ENCODE data around the gene CACNA1B.

CACNA1B gene

DNA sequence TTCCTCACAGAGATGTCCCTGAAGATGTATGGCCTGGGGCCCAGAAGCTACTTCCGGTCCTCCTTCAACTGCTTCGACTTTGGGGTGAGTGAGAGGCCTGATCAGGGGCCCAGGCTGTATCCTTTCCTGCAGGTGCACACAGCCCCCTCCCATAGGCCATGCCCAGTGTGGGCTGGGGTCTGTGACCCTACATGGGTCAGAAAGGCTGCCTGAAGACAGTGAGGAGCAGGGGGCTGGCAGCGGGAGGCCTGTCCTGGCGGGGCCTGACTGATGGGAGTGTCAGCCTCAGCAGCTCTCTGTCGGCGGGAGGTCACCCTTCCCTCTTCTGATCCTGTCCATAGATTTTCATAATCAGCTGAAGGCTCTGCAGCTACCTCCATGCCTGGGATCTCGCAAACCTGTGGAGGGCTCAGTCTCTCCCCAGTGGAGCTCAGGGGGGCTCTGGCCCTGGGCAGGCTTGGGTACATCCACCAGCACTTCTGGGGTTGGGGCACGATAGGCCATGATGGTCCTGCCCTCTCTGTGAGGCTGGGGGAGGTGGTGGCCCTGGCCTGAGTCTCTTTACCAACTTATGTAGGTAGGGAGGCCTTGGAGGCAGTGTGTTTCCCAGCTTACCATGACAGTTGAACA, 98.5 kb downstream of the CACNA1B start:
- FAIRE-seq (no peak), DNase-seq (ENCODE audit: insufficient read length, low spot score) (no peak)

DNA sequence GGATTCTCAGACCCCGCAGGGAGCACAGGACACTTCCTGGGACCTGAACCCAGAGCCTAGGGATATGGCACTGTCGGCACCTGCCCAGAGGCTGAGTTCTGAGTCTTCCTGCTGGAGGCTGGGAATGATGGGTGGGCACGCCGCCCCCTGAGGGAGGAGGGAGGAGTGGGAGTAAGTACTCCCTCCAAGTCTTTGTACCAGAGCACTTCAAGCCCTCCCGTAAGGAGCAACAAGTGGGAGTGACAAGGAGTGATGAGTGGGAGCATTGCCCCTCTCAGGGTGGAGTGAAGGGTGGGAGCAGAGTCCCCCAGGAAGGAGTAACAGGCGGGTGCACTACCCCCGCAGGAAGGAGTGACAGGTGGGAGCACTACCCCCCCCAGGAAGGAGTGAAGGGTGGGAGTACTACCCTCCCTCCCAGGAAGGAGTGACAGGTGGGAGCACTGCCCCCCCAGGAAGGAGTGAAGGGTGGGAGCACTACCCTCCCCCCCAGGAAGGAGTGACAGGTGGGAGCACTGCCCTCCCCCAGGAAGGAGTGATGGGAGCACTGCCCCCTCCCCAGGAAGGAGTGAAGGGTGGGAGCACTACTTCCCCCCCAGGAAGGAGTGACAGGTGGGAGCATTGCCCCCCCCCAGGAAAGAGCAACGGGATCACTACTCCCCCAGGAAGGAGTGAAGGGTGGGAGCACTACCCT, 100.1 kb downstream of the CACNA1B start:
- FAIRE-seq (no peak), DNase-seq (ENCODE audit: insufficient read length, low spot score) (no peak)

DNA sequence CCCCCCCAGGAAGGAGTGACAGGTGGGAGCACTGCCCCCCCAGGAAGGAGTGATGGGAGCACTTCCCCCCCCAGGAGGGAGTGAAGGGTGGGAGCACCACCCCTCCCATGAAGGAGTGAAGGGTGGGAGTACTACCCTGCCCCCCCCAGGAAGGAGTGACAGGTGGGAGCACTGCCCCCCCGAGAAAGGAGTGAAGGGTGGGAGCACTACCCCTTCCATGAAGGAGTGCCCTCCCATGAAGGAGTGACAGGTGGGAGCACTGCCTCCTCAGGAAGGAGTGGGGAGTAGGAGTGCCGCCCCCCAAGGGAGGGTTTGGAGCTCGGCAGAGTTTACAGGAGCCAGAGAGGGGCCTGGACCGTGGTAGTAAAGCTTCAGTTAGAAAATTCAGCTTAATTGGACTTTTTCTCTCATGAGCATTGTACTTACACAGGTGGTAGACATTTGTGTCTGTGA, 100.7 kb downstream of the CACNA1B start:
- FAIRE-seq (no peak), DNase-seq (ENCODE audit: insufficient read length, low spot score) (no peak)

- peak; percentile 18 for DNase-seq (ENCODE audit: insufficient read length, low spot score)
- no peak for FAIRE-seq
Measured at GRCh38 chr9:137982200-137982599, 104.6 kb downstream of the CACNA1B start.

DNA sequence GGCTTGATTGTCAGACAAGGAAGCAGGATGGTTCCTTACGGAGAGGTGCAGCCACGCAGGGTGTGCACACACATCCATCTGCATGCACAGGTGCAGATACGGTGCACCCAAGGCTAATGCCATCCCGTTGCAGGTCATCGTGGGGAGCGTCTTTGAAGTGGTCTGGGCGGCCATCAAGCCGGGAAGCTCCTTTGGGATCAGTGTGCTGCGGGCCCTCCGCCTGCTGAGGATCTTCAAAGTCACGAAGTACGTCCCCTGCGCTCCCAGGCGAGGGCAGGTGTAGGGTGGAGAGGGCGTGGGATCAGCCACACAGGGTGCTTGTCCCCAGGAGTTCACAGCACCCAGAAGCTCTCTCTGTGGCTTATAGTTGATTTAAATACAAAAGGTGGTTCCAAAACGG, 106.4 kb downstream of the CACNA1B start:
- DNase-seq (ENCODE audit: insufficient read length, low spot score) (no peak), FAIRE-seq (no peak)

- DNase-seq (ENCODE audit: insufficient read length, low spot score) (no peak), FAIRE-seq (no peak)
Measured at GRCh38 chr9:137984520-137985257, 107.1 kb downstream of the CACNA1B start.

- DNase-seq (ENCODE audit: insufficient read length, low spot score) (no peak), FAIRE-seq (no peak)
Measured at GRCh38 chr9:137985637-137986071, 108.1 kb downstream of the CACNA1B start.

- DNase-seq (ENCODE audit: insufficient read length, low spot score) (no peak), FAIRE-seq (no peak)
Measured at GRCh38 chr9:137986268-137987099, 108.9 kb downstream of the CACNA1B start.

- FAIRE-seq (peak; percentile 13), DNase-seq (ENCODE audit: insufficient read length, low spot score) (peak; percentile 19)
Measured at GRCh38 chr9:137987244-137988030, 109.9 kb downstream of the CACNA1B start.

DNA sequence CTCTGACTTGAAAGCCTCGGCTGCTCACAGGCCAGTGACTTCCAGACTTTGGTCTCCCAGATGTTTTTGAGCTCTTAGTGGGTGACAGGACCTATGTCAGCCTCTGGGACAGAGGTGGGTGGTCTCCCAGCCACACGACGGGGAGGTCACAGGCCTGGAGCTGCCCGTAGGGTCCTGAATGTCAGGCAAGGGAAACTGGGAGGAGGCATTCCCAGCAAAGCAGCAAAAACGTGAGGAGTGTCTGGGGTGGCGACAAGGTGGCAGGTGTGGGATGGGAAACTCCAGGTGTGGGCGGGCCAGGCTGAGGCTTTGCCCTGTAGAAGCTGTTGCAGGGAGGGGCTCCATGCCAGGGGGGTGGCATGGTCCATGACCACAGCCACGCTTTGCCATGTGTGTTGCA, 110.5 kb downstream of the CACNA1B start:
- FAIRE-seq (no peak), DNase-seq (ENCODE audit: insufficient read length, low spot score) (no peak)

GRCh38 chr9:137988701-137989100, 111.1 kb downstream of the CACNA1B start:
- DNase-seq (ENCODE audit: insufficient read length, low spot score) (no peak), FAIRE-seq (no peak)

GRCh38 chr9:137989156-137989555, 111.6 kb downstream of the CACNA1B start:
- no peak for FAIRE-seq
- no peak for DNase-seq (ENCODE audit: insufficient read length, low spot score)

DNA sequence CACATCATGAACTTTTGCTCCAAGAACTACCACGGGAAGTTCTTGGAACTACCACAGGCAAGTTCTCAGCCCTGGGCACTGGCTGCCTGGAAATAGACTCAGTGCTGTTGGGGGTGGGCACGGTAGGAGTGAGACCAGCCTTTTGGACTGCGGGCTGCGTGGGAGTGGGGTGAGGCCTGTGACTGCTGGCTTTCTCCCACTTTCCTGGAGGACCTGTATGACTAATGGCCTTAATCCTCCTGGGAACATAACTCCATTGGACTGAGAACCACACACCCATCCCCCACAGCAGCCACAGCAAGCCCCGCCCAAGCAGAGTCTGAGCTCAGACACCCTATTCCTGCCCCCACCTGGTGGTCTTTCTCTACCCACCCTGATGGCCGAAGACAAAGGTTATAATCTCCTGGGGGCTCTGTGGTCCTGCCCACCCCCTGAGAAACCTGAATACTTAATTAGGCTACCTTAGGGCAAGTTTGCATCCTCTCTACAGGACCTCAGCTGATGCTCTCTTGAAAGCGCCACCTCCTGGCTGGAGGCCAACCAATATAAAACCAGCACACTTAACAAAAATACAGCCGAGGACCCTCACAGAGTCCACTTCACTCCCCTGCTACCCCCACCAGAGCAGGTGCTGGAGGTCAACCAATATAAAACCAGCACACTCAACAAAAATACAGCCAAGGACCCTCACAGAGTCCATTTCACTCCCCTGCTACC, 112.6 kb downstream of the CACNA1B start:
- FAIRE-seq (no peak), DNase-seq (ENCODE audit: insufficient read length, low spot score) (no peak)

DNA sequence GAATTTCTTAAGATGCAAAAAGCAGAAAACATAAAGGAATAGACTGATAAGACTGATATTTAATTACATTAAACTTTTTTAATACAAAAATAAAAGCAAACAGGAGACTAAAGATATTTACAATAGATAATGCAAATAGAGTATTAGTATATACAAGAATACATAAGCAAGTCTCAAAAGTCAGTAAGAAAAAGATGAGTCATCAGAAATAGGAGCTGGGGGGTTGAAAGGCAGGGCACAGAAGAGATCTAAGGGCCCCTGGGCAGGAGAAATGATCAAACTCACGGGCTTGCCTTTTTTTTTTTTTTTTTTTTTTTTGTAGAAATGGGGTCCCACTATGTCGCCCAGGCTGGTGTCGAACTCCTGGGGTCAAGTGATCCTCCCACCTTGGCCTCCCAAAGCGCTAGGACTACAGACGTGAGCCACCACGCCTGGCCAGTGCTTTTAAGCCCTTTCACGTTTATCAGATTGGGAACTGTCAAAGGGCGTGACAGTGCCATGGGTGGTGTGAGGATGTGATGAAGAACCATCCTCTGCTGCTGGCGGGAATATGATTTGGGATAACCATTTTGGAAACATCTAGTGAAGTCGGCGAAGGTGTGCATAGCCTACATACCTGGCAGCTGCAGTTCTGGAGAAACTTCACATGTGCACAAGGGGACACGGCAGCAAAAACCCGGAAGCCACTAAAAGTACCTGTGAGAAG, 126.1 kb downstream of the CACNA1B start:
- FAIRE-seq (no peak), DNase-seq (ENCODE audit: insufficient read length, low spot score) (no peak)

DNA sequence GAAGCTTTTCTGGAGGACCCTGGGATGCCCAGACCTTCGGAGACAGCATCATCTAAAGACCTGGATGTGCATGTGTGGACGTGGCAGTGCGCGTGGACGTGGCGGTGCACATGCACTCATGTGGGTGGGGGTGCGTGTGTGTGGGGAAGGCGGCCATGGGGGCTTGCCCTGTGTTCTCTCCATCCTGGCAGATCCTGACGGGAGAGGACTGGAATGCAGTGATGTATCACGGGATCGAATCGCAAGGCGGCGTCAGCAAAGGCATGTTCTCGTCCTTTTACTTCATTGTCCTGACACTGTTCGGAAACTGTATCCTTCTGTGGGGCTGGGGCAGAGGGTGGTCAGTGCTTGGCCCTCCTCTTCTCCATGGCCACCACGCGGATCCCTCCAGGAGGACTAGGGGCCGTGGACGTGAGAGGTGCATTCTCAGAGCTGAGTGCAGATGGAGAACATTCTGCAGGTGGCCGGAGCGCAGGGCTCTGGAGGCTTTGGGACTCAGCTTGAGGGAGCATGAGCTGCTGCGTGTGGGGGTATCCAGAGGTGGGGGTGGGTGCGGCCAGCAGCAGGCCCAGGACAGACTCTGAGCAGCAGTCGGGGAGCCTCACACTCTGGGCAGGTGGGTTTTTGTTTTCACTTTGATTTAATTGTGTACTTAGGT, 129.1 kb downstream of the CACNA1B start:
- DNase-seq (ENCODE audit: insufficient read length, low spot score) (no peak), FAIRE-seq (no peak)

DNA sequence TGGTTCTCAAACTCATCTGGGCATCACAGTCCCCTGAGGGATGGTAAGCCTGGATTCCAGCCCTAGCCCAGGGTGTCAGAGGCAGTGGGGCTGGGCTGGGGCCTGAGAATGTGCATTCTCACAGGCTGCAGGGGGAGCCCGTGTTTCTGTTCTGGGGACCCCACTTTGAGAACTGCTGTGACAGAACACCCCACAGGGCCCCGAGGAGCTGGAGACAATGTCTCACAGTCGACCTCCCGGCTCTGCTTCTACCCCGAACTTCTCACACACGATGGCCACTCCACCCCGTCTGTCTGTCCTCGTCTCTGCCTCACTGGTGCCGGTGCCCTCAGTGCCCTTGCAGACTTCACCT, 130.0 kb downstream of the CACNA1B start:
- no peak for FAIRE-seq

GRCh38 chr9:138007918-138008841, 130.6 kb downstream of the CACNA1B start:
- no peak for DNase-seq (ENCODE audit: insufficient read length, low spot score)
- no peak for FAIRE-seq

More for the DNA sequence above, 130.0 kb downstream of the CACNA1B start:
- no peak for DNase-seq (ENCODE audit: insufficient read length, low spot score)
